Type B pancreatic cell (in vitro differentiated cells): Measurements from ENCODE around the gene EIF4EBP3. TPM values are rescaled to one million over a fixed set of nuclear protein-coding genes. Genes with fewer than 3 reads are reported as not detected.
A peak's percentile ranks its signal among the peaks of the same experiment; 100 is the strongest.
"Not testable (repeated sequence)": the region's sequence is repeated elsewhere in the genome, so short reads cannot be mapped to it uniquely, and the experiment has no call there.

Experiments
- DNase-seq: peaks from one replicate; pipeline ENCODE4 v3.0.0; 2021; ENCODE audit warnings: mixed read lengths; ENCODE audit not compliant: unreplicated experiment; ENCODE audit errors: extremely low spot score
- H3K27ac Mint-ChIP-seq: 2 replicates; pipeline ENCODE4 v1.8.0; 2021; ENCODE audit warnings: mild to moderate bottlenecking, mixed read lengths
- H3K27me3 Mint-ChIP-seq: 2 replicates; pipeline ENCODE4 v1.8.0; 2021; ENCODE audit warnings: mixed read lengths
- H3K36me3 Mint-ChIP-seq: 2 replicates; pipeline ENCODE4 v1.8.0; 2021; ENCODE audit warnings: mixed read lengths
- H3K4me1 Mint-ChIP-seq: one replicate; pipeline ENCODE4 v1.8.0; 2021; ENCODE audit warnings: mixed read lengths; ENCODE audit not compliant: unreplicated experiment
- H3K4me3 Mint-ChIP-seq: 2 replicates; pipeline ENCODE4 v1.8.0; 2021; ENCODE audit warnings: mild to moderate bottlenecking, mixed read lengths
- H3K9me3 Mint-ChIP-seq: 2 replicates; pipeline ENCODE4 v1.8.0; 2021; ENCODE audit warnings: mixed read lengths
- total RNA-seq: library from RNA; stranded (reverse); gene quantifications from 2 replicates; pipeline ENCODE4 v1.2.1, GENCODE V29; 2021; ENCODE audit warnings: low replicate concordance
- TF ChIP-seq, protein P1 (sequence below): fragments of 200-600 bp; sonication (generic); conservative IDR thresholded peaks from 2 replicates; pipeline ENCODE4 v1.5.0; 2021; ENCODE audit warnings: antibody characterized with exemption, mild to moderate bottlenecking

The EIF4EBP3 gene
- total RNA-seq, 1 donor from 2014 or later, result 4.8 TPM

DNA sequence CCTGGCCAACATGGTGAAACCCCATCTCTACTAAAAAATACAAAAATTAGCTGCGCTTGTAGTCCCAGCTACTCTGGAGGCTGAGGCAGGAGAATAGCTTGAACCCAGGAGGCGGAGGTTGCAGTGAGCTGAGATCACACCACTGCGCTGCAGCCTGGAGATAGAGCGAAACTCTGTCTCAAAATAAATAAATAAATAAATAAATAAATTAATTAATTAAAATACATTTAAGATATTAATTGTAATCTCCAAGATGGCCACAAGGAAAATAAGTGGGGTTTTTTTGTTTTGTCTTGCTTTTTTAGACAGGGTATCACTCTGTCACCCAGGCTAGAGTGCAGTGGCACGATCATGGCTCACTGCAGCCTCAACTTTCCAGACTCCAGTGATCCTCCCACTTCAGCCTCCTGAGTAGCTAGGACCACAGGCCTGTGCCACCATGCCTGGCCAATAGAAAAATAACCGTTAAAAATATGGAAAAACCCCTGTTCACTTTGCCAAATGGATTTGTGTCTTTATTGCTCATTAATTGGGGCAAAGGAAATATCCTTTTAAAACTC is 31.8 kb downstream of the EIF4EBP3 start:
- not testable (repeated sequence) for H3K36me3 Mint-ChIP-seq, H3K27ac Mint-ChIP-seq, H3K27me3 Mint-ChIP-seq, H3K9me3 Mint-ChIP-seq, H3K4me1 Mint-ChIP-seq, H3K4me3 Mint-ChIP-seq
- peak; percentile 16 for DNase-seq
- TF ChIP-seq, protein P1, sequence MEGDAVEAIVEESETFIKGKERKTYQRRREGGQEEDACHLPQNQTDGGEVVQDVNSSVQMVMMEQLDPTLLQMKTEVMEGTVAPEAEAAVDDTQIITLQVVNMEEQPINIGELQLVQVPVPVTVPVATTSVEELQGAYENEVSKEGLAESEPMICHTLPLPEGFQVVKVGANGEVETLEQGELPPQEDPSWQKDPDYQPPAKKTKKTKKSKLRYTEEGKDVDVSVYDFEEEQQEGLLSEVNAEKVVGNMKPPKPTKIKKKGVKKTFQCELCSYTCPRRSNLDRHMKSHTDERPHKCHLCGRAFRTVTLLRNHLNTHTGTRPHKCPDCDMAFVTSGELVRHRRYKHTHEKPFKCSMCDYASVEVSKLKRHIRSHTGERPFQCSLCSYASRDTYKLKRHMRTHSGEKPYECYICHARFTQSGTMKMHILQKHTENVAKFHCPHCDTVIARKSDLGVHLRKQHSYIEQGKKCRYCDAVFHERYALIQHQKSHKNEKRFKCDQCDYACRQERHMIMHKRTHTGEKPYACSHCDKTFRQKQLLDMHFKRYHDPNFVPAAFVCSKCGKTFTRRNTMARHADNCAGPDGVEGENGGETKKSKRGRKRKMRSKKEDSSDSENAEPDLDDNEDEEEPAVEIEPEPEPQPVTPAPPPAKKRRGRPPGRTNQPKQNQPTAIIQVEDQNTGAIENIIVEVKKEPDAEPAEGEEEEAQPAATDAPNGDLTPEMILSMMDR, result peak; percentile 56

DNA sequence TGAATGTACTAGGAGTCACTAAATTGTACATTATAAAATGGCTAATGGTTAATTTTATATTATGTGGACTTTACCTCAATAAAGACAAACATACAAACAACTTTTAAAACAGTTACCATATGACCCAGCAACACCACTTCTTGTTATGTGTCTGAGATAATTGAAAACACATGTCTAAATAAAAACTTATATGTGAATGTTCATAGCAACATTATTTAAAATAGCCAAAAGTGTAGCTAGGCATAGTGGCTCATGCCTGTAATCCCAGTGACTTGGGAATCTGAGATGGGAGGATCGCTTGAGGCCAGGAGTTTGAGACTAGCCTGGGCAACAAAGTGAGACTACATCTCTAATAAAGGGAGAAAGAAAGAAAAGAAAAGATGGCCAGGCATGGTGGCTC is 40.0 kb downstream of the EIF4EBP3 start:
- Mint-ChIP-seq H3K36me3 (no peaks in the 10 kb centered on the region), H3K4me1 (no peaks in the 10 kb centered on the region), H3K9me3 (no peaks in the 10 kb centered on the region), H3K27ac (no peak overlapping the region), H3K4me3 (no peak overlapping the region), H3K27me3 (peaks cover 6% of the 10 kb centered on the region)
- DNase-seq, result no peak
- TF ChIP-seq, protein P1, result no peak

DNA sequence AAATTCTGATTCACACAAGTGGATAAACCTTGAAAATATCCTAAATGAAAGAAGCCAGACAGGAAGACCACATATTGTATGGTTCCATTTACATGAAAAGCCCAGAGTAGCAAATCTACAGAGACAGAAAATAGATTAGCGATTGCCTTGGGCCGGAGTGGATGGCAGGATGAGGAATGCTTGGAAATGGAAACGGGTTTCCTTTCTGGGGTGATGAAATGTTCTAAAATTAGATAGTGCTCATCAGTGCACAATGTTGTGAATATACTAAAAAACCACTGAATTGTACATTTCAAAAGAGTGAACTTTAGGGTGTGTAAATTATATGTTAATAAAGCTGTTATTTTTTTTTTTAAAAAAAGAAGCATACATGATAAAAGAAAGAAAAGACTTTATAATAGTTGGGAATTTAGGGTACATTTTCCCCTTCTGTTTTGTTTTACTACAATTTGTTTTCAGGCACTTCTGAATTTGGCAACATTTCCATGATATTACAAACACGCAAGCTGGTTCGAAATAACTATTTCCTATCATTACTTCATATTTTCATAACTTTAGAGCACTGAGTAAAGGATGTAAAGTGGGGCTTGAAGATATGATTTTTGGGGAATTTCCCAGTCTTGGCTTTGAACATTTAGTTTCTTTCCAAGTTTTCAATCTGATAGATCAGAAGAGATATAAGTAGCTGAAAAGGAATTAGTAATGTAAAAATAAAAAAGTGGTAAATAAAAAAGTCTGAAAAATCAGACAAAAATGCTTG is 41.0 kb downstream of the EIF4EBP3 start:
- TF ChIP-seq, protein P1, result no peak
- no peaks in the 10 kb centered on the region for H3K9me3 Mint-ChIP-seq
- no peak for DNase-seq

DNA sequence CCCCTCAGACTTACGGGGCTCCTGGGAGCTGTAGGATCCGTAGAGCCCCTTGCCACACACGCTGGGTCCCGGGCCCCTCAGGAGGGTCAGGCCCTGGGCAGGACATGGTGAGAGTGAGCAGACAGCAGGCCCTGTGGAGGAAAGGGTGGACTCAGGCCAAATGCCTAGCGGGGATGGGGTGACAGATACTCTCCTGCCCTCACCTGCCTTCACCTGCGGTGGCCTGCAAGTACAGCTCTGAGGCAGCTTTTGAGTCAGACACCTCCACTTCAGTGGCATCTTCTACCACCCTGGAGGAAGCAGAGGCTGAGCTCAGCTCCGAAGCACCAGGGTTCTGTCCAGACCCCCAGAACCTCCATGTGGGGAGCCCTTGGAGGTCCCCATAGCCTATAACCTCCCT is 43.4 kb downstream of the EIF4EBP3 start:
- H3K9me3 Mint-ChIP-seq, result no peaks in the 10 kb centered on the region
- no peak for DNase-seq
- H3K27me3 Mint-ChIP-seq, result peaks cover 6% of the 10 kb centered on the region
- H3K4me3 Mint-ChIP-seq, result no peak overlapping the region
- H3K36me3 Mint-ChIP-seq, result no peaks in the 10 kb centered on the region
- H3K27ac Mint-ChIP-seq, result no peak overlapping the region
- TF ChIP-seq, protein P1, result no peak
- no peaks in the 10 kb centered on the region for H3K4me1 Mint-ChIP-seq

More for the DNA sequence above, 41.0 kb downstream of the EIF4EBP3 start:
- no peaks in the 10 kb centered on the region for H3K36me3 Mint-ChIP-seq
- no peak overlapping the region for H3K27ac Mint-ChIP-seq
- no peak overlapping the region for H3K4me3 Mint-ChIP-seq
- no peaks in the 10 kb centered on the region for H3K4me1 Mint-ChIP-seq
- H3K27me3 Mint-ChIP-seq, result peaks cover 6% of the 10 kb centered on the region

DNA sequence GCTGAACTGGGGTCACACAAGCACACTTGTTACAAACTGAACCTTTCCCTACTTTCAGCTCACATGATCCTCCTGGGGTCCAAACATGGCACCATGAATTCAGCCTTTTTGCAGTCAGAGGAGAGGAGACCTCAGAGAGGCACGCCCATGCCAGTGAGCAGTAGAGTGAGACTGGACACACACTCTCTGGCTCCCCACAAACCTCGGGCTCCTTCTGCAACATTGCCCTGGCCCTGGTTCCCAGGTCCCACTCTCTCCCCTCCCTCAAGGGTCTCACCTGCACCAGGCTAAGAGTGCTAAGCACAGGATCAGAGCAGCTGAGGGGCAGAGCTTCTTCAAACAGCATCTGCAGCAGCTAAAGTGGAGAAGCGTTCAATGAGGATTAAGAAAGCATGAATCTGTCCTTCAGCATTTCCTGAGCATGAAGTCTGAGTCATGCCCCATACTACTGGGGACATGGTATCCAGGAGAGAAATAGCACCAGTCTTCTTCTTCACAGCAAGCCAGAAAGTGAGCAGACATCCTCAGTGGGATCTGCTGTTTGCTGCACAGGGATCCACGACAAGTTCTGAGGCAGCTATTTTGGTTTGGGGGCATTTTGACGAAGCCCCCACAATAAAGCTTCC is 44.4 kb downstream of the EIF4EBP3 start:
- no peaks in the 10 kb centered on the region for H3K4me1 Mint-ChIP-seq
- H3K36me3 Mint-ChIP-seq, result no peaks in the 10 kb centered on the region
- H3K9me3 Mint-ChIP-seq, result no peaks in the 10 kb centered on the region
- TF ChIP-seq, protein P1, result no peak
- peaks cover 2% of the 10 kb centered on the region for H3K27me3 Mint-ChIP-seq
- no peak overlapping the region for H3K27ac Mint-ChIP-seq
- H3K4me3 Mint-ChIP-seq, result no peak overlapping the region
- no peak for DNase-seq

DNA sequence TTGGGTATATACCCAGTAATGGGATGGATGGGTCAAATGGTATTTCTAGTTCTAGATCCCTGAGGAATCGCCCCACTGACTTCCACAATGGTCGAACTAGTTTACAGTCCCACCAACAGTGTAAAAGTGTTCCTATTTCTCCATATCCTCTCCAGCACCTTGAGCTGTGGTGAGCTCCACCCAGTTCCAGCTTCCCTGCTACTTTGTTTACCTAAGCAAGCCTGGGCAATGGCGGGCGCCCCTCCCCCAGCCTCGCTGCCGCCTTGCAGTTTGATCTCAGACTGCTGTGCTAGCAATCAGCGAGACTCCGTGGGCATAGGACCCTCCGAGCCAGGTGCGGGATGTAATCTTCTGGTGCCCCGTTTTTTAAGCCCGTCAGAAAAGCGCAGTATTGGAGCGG is 45.6 kb downstream of the EIF4EBP3 start:
- peak overlapping the region; percentile 76 for H3K27ac Mint-ChIP-seq
- H3K27me3 Mint-ChIP-seq, result not testable (repeated sequence)
- H3K4me3 Mint-ChIP-seq, result peak overlapping the region; percentile 80

More for the DNA sequence above, 45.6 kb downstream of the EIF4EBP3 start:
- DNase-seq, H3K36me3 Mint-ChIP-seq, H3K9me3 Mint-ChIP-seq, H3K4me1 Mint-ChIP-seq: not testable (repeated sequence)
